DMS53 treated with DMSO at 0.1 percent for 48 hours (cell line): ENCODE results near the gene ELAVL4.

ENCODE experiments used
- DNase-seq: peaks from one replicate; lab custom pipeline; 2025; ENCODE audit not compliant: unreplicated experiment; lab: John Stamatoyannopoulos, UW

ELAVL4 gene

GRCh38 chr1:50108497-50109059 lies at the start of gene ELAVL4:
Gene ELAVL4, plus strand, starts transcription at chr1:50108920. Its CDS starts 270 bp downstream, at chr1:50109190.
- no peak for DNase-seq

GRCh38 chr1:50060279-50060678 lies 48.4 kb upstream of the ELAVL4 start:
- peak; percentile 96 for DNase-seq

- no peak for DNase-seq
These were observed 41.9 kb upstream of the ELAVL4 start for GRCh38 chr1:50066806-50067205.

GRCh38 chr1:50074931-50075330 lies 33.8 kb upstream of the ELAVL4 start:
- no peak for DNase-seq

- no peak for DNase-seq
These were observed 31.4 kb upstream of the ELAVL4 start for GRCh38 chr1:50077273-50077672.

GRCh38 chr1:50080904-50081586 lies 27.7 kb upstream of the ELAVL4 start:
- DNase-seq, result peak; percentile 93

GRCh38 chr1:50084389-50084788 lies 24.3 kb upstream of the ELAVL4 start:
- DNase-seq, result no peak

GRCh38 chr1:50091068-50091467 lies 17.7 kb upstream of the ELAVL4 start:
- DNase-seq, result no peak

- peak; percentile 93 for DNase-seq
These were observed 13.0 kb upstream of the ELAVL4 start for GRCh38 chr1:50095716-50096115.

- DNase-seq, result peak; percentile 51
These were observed 11.6 kb upstream of the ELAVL4 start for GRCh38 chr1:50097021-50097679.

GRCh38 chr1:50097791-50098190 lies 10.9 kb upstream of the ELAVL4 start:
- no peak for DNase-seq

- no peak for DNase-seq
These were observed 10.1 kb upstream of the ELAVL4 start for GRCh38 chr1:50098591-50099021.

GRCh38 chr1:50099654-50100053 lies 9.1 kb upstream of the ELAVL4 start:
- DNase-seq, result no peak

GRCh38 chr1:50103615-50104081 lies 5.1 kb upstream of the ELAVL4 start:
- DNase-seq, result no peak

- peak; percentile 44 for DNase-seq
These were observed 3.3 kb upstream of the ELAVL4 start for GRCh38 chr1:50105433-50105832.

GRCh38 chr1:50106095-50106761 lies 2.5 kb upstream of the ELAVL4 start:
- no peak for DNase-seq

- DNase-seq, result no peak
These were observed 396 bp downstream of the ELAVL4 start for GRCh38 chr1:50109116-50109515.

- DNase-seq, result peak; percentile 73
These were observed 941 bp downstream of the ELAVL4 start for GRCh38 chr1:50109647-50110075.

GRCh38 chr1:50110151-50110550 lies 1.4 kb downstream of the ELAVL4 start:
- DNase-seq, result no peak

- DNase-seq, result peak; percentile 73
These were observed 1.9 kb downstream of the ELAVL4 start for GRCh38 chr1:50110656-50111055.

GRCh38 chr1:50111503-50111902 lies 2.8 kb downstream of the ELAVL4 start:
- no peak for DNase-seq

- DNase-seq, result no peak
These were observed 3.5 kb downstream of the ELAVL4 start for GRCh38 chr1:50112193-50112592.
